HCT116 (cell line): ENCODE data around the gene TOP3B. TPM values are rescaled to one million over a fixed set of nuclear protein-coding genes. Genes with fewer than 3 reads are reported as not detected.

Experiments
- ATAC-seq: fragments of 200-7000 bp; cut with Tn5 transposase; 2 replicates; pipeline ENCODE4 v1.9.1; 2020; ENCODE audit warnings: mild to moderate bottlenecking, moderate library complexity
- BruUV-seq: library from RNA; stranded (reverse); fragments of 400-500 nt; replicated peaks from 2 replicates; lab custom pipeline; 2021; lab: Mats Ljungman, UMichigan
- CTCF ChIA-PET: fragments of 300-600 bp; sonication (Branson Sonifier 250); formaldehyde crosslinking; loops from one replicate; lab custom pipeline; 2021; ENCODE audit warnings: antibody characterized with exemption; lab: Charles Lee
- POLR2A ChIA-PET: fragments of 300-600, 350-600 bp; sonication (Branson Sonifier 250); formaldehyde crosslinking; loops from one replicate; lab custom pipeline; 2021; ENCODE audit warnings: antibody characterized with exemption; lab: Charles Lee
- RAD21 ChIA-PET, 2 experiments: fragments of 300-600 bp; sonication (Branson Sonifier 250); formaldehyde crosslinking; loops; one replicate each; lab custom pipeline; 2023; ENCODE audit warnings: low total read pairs in 2 of 2; ENCODE audit not compliant: uncharacterized antibody in 2 of 2, unreplicated experiment in 2 of 2, low non-redundant PET in 1 of 2; lab: Charles Lee
- DNase-seq: peaks from one replicate; pipeline ENCODE4 v3.0.0-alpha.2; 2010; ENCODE audit warnings: low read depth, low spot score
- H2AFZ ChIP-seq: fragments of 200-600 bp; shearing (Covaris generic), sonication (generic); 2 replicates; pipeline ENCODE4 v1.6.1; 2017; ENCODE audit warnings: low read depth, mixed run types, mixed read lengths, antibody characterized with exemption, low read length; ENCODE audit not compliant: poor library complexity, severe bottlenecking
- H3K27ac ChIP-seq: 2 replicates; pipeline ENCODE4 v1.5.1; 2012; ENCODE audit warnings: low read depth, low read length
- H3K27me3 ChIP-seq: fragments of 200-600 bp; sonication (generic); 2 replicates; pipeline ENCODE4 v1.6.1; 2016; ENCODE audit warnings: mixed run types, low read length, mixed read lengths; ENCODE audit not compliant: insufficient read depth
- H3K36me3 ChIP-seq, 2 experiments: fragments of 200-500 bp in 1 of 2; fragments of 200-600 bp in 1 of 2; sonication (Bioruptor generic) in 1 of 2; sonication (generic) in 1 of 2; 2 replicates each; pipeline versions ENCODE4 v1.5.1 to v1.6.1; 2014 to 2016; ENCODE audit warnings: low read length in 2 of 2, inconsistent platforms in 1 of 2, mixed read lengths in 1 of 2, mixed run types in 1 of 2; ENCODE audit not compliant: insufficient read depth in 2 of 2, control insufficient read depth in 1 of 2
- H3K4me1 ChIP-seq, 2 experiments: fragments of 200-600 bp in 1 of 2; sonication (generic) in 1 of 2; 2 replicates each; pipeline versions ENCODE4 v1.5.1 to v1.6.1; 2012 to 2017; ENCODE audit warnings: low read length in 2 of 2, inconsistent platforms in 1 of 2, mild to moderate bottlenecking in 1 of 2, mixed read lengths in 1 of 2, mixed run types in 1 of 2, moderate library complexity in 1 of 2; ENCODE audit not compliant: insufficient read depth in 2 of 2, control insufficient read depth in 1 of 2
- H3K4me2 ChIP-seq: fragments of 200-600 bp; sonication (generic); 2 replicates; pipeline ENCODE4 v1.6.1; 2017; ENCODE audit warnings: mixed run types, low read length, mixed read lengths
- H3K4me3 ChIP-seq, 2 experiments: fragments of 200-600 bp in 1 of 2; sonication (generic) in 1 of 2; replicated peaks in 1 of 2; 2 replicates each; pipeline ENCODE4 v1.5.1; 2011 to 2016; ENCODE audit warnings: low read length in 2 of 2, control low read depth in 1 of 2, low read depth in 1 of 2, mild to moderate bottlenecking in 1 of 2, mixed read lengths in 1 of 2, mixed run types in 1 of 2
- H3K79me2 ChIP-seq: fragments of 200-600 bp; sonication (generic); 2 replicates; pipeline ENCODE4 v1.6.1; 2017; ENCODE audit warnings: mild to moderate bottlenecking, mixed run types, low read length, moderate library complexity, mixed read lengths; ENCODE audit not compliant: insufficient read depth
- H3K9ac ChIP-seq: fragments of 200-600 bp; sonication (generic); 2 replicates; pipeline ENCODE4 v1.6.1; 2016; ENCODE audit warnings: low read length, mixed read lengths
- H3K9me2 ChIP-seq: fragments of 200-600 bp; sonication (generic), shearing (Covaris generic); 2 replicates; pipeline ENCODE4 v1.6.1; 2017; ENCODE audit warnings: mixed run types, mild to moderate bottlenecking, moderate library complexity; ENCODE audit not compliant: insufficient read depth
- H3K9me3 ChIP-seq, 2 experiments: fragments of 200-500 bp in 1 of 2; fragments of 200-600 bp in 1 of 2; sonication (Bioruptor generic) in 1 of 2; sonication (generic) in 1 of 2; 2 replicates each; pipeline ENCODE4 v1.6.1; 2014 to 2017; ENCODE audit warnings: low read length in 2 of 2, mixed read lengths in 2 of 2, inconsistent platforms in 1 of 2, low read depth in 1 of 2, mild to moderate bottlenecking in 1 of 2, mixed run types in 1 of 2, moderate library complexity in 1 of 2; ENCODE audit not compliant: control insufficient read depth in 1 of 2, insufficient read depth in 1 of 2
- H4K20me1 ChIP-seq: fragments of 200-600 bp; sonication (generic), shearing (Covaris generic); 2 replicates; pipeline ENCODE4 v1.6.1; 2017; ENCODE audit warnings: mixed run types, mild to moderate bottlenecking, moderate library complexity; ENCODE audit not compliant: insufficient read depth
- ATF3 ChIP-seq: IDR thresholded peaks from 2 replicates; pipeline ENCODE4 v1.6.1; 2012
- CBX3 ChIP-seq: IDR thresholded peaks from 2 replicates; pipeline ENCODE4 v1.6.1; 2012; ENCODE audit warnings: low read depth
- EZH2 ChIP-seq: fragments of 200-600 bp; sonication (generic); IDR thresholded peaks from 2 replicates; pipeline ENCODE4 v1.6.1; 2017; ENCODE audit warnings: antibody characterized with exemption, mixed run types
- EZH2phosphoT487 ChIP-seq: fragments of 200-600 bp; IDR thresholded peaks from 2 replicates; pipeline ENCODE4 v1.6.1; 2018; ENCODE audit warnings: antibody characterized with exemption, borderline replicate concordance
- FOSL1 ChIP-seq: IDR thresholded peaks from 2 replicates; pipeline ENCODE4 v1.6.1; 2012; ENCODE audit warnings: low read depth
- RAD21 ChIP-seq: IDR thresholded peaks from 2 replicates; pipeline ENCODE4 v1.6.1; 2012; ENCODE audit warnings: low read depth, mild to moderate bottlenecking
- SIN3A ChIP-seq: IDR thresholded peaks from 2 replicates; pipeline ENCODE4 v1.6.1; 2012; ENCODE audit warnings: low read depth
- SRF ChIP-seq: IDR thresholded peaks from 2 replicates; pipeline ENCODE4 v1.6.1; 2012; ENCODE audit warnings: low read depth
- YY1 ChIP-seq: IDR thresholded peaks from 2 replicates; pipeline ENCODE4 v1.6.1; 2011; ENCODE audit warnings: low read length, low read depth, moderate library complexity, mild to moderate bottlenecking; ENCODE audit not compliant: insufficient replicate concordance; ENCODE audit errors: extremely low read depth
- ZBTB33 ChIP-seq: IDR thresholded peaks from 2 replicates; pipeline ENCODE4 v1.6.1; 2011; ENCODE audit warnings: mild to moderate bottlenecking, low read length, moderate library complexity; ENCODE audit not compliant: insufficient replicate concordance; ENCODE audit errors: extremely low read depth
- ZNF274 ChIP-seq: fragments of 200-500 bp; sonication (Bioruptor generic); IDR thresholded peaks from 2 replicates; pipeline ENCODE4 v1.6.1; 2014; ENCODE audit warnings: mild to moderate bottlenecking, low read depth, low read length, inconsistent platforms
- intact Hi-C: fragments of 100-400 bp; cut with micrococcal nuclease; formaldehyde crosslinking; loops from 2 replicates; pipeline ENCODE4 v1.10.0; 2022
- total RNA-seq: library from RNA; stranded (reverse); gene quantifications from one replicate; pipeline ENCODE4 v1.2.1, GENCODE V29; 2021; ENCODE audit not compliant: unreplicated experiment
- TF ChIP-seq, protein P1 (sequence below): IDR thresholded peaks from 2 replicates; pipeline ENCODE4 v1.6.1; 2012

The TOP3B gene
- total RNA-seq, 1 experiment from 2014 or later = 50.1 TPM

DNA sequence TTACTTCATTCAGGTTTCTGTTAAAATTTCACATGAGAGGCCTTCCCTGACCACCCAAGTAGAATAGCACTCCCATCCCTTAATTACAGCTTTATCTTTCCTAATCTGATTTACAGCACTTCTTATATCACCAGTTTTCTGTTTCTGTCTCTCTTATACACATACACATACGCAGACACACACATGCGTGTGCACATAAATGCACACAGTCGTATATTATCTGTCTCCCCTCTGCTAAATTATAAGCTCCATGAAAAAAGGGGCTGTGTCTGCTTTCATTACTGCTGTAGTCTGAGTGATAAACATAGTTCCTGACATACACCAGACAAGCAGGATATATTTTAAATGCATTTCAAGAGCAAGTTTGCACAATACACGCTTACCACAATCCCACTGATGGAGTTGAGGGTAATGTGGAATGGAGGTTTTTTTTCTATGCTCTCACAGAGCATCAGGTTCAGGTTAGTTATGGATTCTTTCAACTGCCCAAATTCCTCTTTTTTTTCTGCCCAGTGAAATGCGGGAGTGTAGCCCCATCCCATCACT lies 13.7 kb upstream of the TOP3B start:
- no peak for ATAC-seq
- intact Hi-C loops = no loop called here

DNA sequence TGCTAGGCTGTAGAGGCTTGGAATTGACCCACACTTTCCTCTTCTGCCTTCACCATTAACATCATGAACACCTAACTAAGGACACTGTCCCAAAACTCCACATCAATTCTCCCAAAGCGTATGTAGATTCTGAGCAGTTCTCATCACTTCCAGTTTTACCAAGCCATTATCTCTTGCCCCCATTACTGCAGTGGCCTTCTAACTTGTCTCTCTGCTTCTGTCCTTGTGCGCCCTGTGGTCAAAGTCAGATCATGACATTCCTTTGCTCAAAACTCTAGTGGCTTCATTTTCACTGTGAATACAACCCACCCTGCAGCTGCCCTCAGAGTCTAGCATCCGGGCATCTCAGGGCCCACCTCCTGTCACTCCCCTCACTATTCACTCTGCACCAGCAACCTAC lies 13.1 kb upstream of the TOP3B start:
- H3K27ac ChIP-seq = no peak overlapping the region
- no peak overlapping the region for H2AFZ ChIP-seq
- H3K4me1 ChIP-seq = no peaks in the 10 kb centered on the region
- peaks cover 5% of the 10 kb centered on the region; the same call in 1 of the 2 replicates for H3K27me3 ChIP-seq
- no peaks in the 10 kb centered on the region for H3K9me3 ChIP-seq
- H3K9ac ChIP-seq = no peak overlapping the region
- H4K20me1 ChIP-seq = no peaks in the 10 kb centered on the region
- ChIA-PET POLR2A (no interaction called here), RAD21 (no interaction called here), CTCF (no interaction called here)
- H3K36me3 ChIP-seq = no peaks in the 10 kb centered on the region
- intact Hi-C loops = no loop called here
- ATAC-seq (no peak), DNase-seq (no peak)
- no TSS peak for BruUV-seq
- H3K4me3 ChIP-seq = no peak overlapping the region
- H3K4me2 ChIP-seq = no peak overlapping the region
- H3K9me2 ChIP-seq = no peaks in the 10 kb centered on the region
- H3K79me2 ChIP-seq = no peaks in the 10 kb centered on the region
- TF ChIP-seq ZNF274 (no peak), ATF3 (no peak), YY1 (no peak), FOSL1 (no peak), RAD21 (no peak), EZH2 (no peak), SIN3A (no peak), CBX3 (no peak), SRF (no peak)
- TF ChIP-seq, all 23 proteins: peak for 0

More for the DNA sequence above, 13.7 kb upstream of the TOP3B start:
- H3K9me2 ChIP-seq = no peaks in the 10 kb centered on the region
- H2AFZ ChIP-seq = no peak overlapping the region
- DNase-seq = no peak
- H3K4me2 ChIP-seq = no peak overlapping the region
- H3K79me2 ChIP-seq = no peaks in the 10 kb centered on the region
- POLR2A ChIA-PET = no interaction called here
- no peaks in the 10 kb centered on the region for H4K20me1 ChIP-seq
- no peak for TF ChIP-seq EZH2phosphoT487
- TF ChIP-seq ZBTB33 = no peak
- TF ChIP-seq, protein P1, sequence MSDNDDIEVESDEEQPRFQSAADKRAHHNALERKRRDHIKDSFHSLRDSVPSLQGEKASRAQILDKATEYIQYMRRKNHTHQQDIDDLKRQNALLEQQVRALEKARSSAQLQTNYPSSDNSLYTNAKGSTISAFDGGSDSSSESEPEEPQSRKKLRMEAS = no peak
- no peaks in the 10 kb centered on the region for H3K4me1 ChIP-seq
- H3K9me3 ChIP-seq = no peaks in the 10 kb centered on the region
- H3K27ac ChIP-seq = no peak overlapping the region
- RAD21 ChIA-PET = no interaction called here
- no peak overlapping the region for H3K4me3 ChIP-seq
- BruUV-seq = no TSS peak
- no peaks in the 10 kb centered on the region for H3K36me3 ChIP-seq
- no peak overlapping the region for H3K9ac ChIP-seq
- peaks cover 9% of the 10 kb centered on the region; the same call in 1 of the 2 replicates for H3K27me3 ChIP-seq
- CTCF ChIA-PET = interaction anchor here (0.9 kb wide), 1 partner anchor 12 kb away, joined by 3 read pairs; no protein-coding TSS in a partner anchor
